GM12878 (cell line): ENCODE results near the gene SPRYD3. TPM values are rescaled to one million over a fixed set of nuclear protein-coding genes. Genes with fewer than 3 reads are reported as not detected.

Experiments used
- ATAC-seq: fragments of 200-7000 bp; cut with Tn5 transposase; 3 replicates; pipeline ENCODE4 v1.9.1; 2020; ENCODE audit warnings: mild to moderate bottlenecking, moderate library complexity
- Bru-seq: library from RNA; stranded (reverse); fragments of 400-500 nt; gene quantifications from one replicate; lab custom pipeline; 2021; lab: Mats Ljungman, UMichigan
- BruChase-seq, 2 experiments: library from RNA; stranded (reverse); fragments of 400-500 nt; gene quantifications; one replicate each; lab custom pipeline; 2021; lab: Mats Ljungman, UMichigan
- BruUV-seq: library from RNA; stranded (reverse); fragments of 400-500 nt; replicated peaks from 2 replicates; lab custom pipeline; 2021; lab: Mats Ljungman, UMichigan
- CTCF ChIA-PET: fragments of 300-600 bp; sonication (Branson Sonifier 250); formaldehyde crosslinking; extraction: SDS; loops from one replicate; lab custom pipeline; 2021; ENCODE audit warnings: inconsistent platforms; lab: Yijun Ruan, JAX
- POLR2A ChIA-PET: fragments of 350-600 bp; formaldehyde crosslinking; extraction: SDS; loops from one replicate; lab custom pipeline; 2021; ENCODE audit warnings: inconsistent platforms; lab: Charles Lee
- RAD21 ChIA-PET: fragments of 300-600 bp; sonication (Branson Sonifier 250); formaldehyde crosslinking; loops from one replicate; lab custom pipeline; 2023; ENCODE audit warnings: antibody characterized with exemption; ENCODE audit not compliant: unreplicated experiment; lab: Charles Lee
- SMC1A ChIA-PET: fragments of 300-600 bp; sonication (Branson Sonifier 250); formaldehyde crosslinking; loops from one replicate; lab custom pipeline; 2023; ENCODE audit not compliant: unreplicated experiment, uncharacterized antibody; lab: Charles Lee
- DNase-seq: peaks from one replicate; pipeline ENCODE4 v3.0.0-alpha.2; 2011; ENCODE audit warnings: low read depth, low spot score
- FAIRE-seq: peaks from 3 replicates; lab custom pipeline; 2011; peaks lifted over from hg19 to GRCh38; lab: Jason Lieb, UNC
- H2AFZ ChIP-seq: 2 replicates; pipeline ENCODE4 v1.6.0; 2011; ENCODE audit warnings: low read depth, low read length, control low read depth; ENCODE audit not compliant: control insufficient read depth
- H3K27ac ChIP-seq: 2 replicates; pipeline ENCODE4 v1.5.1; 2011; ENCODE audit warnings: control low read depth; ENCODE audit not compliant: control insufficient read depth, insufficient read depth
- H3K27me3 ChIP-seq, 2 experiments: replicated peaks in 1 of 2; 2 replicates each; pipeline versions ENCODE4 v1.6.0 to v1.6.1; 2011; ENCODE audit warnings: low read length in 1 of 2; ENCODE audit not compliant: control insufficient read depth in 2 of 2, insufficient read depth in 2 of 2
- H3K36me3 ChIP-seq, 2 experiments: 2 replicates each; pipeline ENCODE4 v1.5.1; 2011; ENCODE audit warnings: low read length in 1 of 2; ENCODE audit not compliant: control insufficient read depth in 2 of 2, insufficient read depth in 2 of 2
- H3K4me1 ChIP-seq: 2 replicates; pipeline ENCODE4 v1.6.1; 2011; ENCODE audit warnings: mild to moderate bottlenecking, low read length, moderate library complexity, mixed read lengths; ENCODE audit not compliant: control insufficient read depth, insufficient read depth
- H3K4me2 ChIP-seq: 2 replicates; pipeline ENCODE4 v1.6.0; 2011; ENCODE audit warnings: control low read depth; ENCODE audit not compliant: control insufficient read depth, insufficient read depth
- H3K4me3 ChIP-seq: fragments of 200-600 bp; sonication (generic); 2 replicates; pipeline ENCODE4 v1.5.1; 2016
- H3K79me2 ChIP-seq: 2 replicates; pipeline ENCODE4 v1.6.0; 2011; ENCODE audit warnings: low read length; ENCODE audit not compliant: control insufficient read depth, insufficient read depth
- H3K9ac ChIP-seq: 2 replicates; pipeline ENCODE4 v1.8.0; 2011; ENCODE audit warnings: low read length, control low read depth, mixed read lengths; ENCODE audit not compliant: control insufficient read depth, insufficient read depth
- H3K9me3 ChIP-seq: replicated peaks from 3 replicates; pipeline ENCODE4 v1.5.1; 2011; ENCODE audit warnings: mild to moderate bottlenecking, low read length; ENCODE audit not compliant: control insufficient read depth, insufficient read depth
- H4K20me1 ChIP-seq: 2 replicates; pipeline ENCODE4 v1.6.0; 2011; ENCODE audit not compliant: control insufficient read depth, insufficient read depth
- BHLHE40 ChIP-seq, 2 experiments: fragments of 450-650 bp in 1 of 2; IDR thresholded peaks; 2 replicates each; pipeline ENCODE4 v1.6.1; 2011 to 2017; ENCODE audit warnings: low read depth in 2 of 2, borderline replicate concordance in 1 of 2, improper control_type of control experiment in 1 of 2, low read length in 1 of 2, mild to moderate bottlenecking in 1 of 2
- CBFB ChIP-seq: IDR thresholded peaks from 2 replicates; pipeline ENCODE4 v1.6.1; 2016; ENCODE audit warnings: antibody characterized with exemption, low read depth
- CREM ChIP-seq: IDR thresholded peaks from 2 replicates; pipeline ENCODE4 v1.6.1; 2014; ENCODE audit warnings: antibody characterized with exemption, low read depth
- DPF2 ChIP-seq: fragments of 450-650 bp; IDR thresholded peaks from 2 replicates; pipeline ENCODE4 v1.6.1; 2017; ENCODE audit warnings: mild to moderate bottlenecking
- EGR1 ChIP-seq, 2 experiments: IDR thresholded peaks; 1 replicate in 1 of 2; 2 replicates in 1 of 2; pipeline ENCODE4 v1.6.1; 2011 to 2012; ENCODE audit warnings: low read depth in 2 of 2, low read length in 2 of 2, borderline replicate concordance in 1 of 2, mild to moderate bottlenecking in 1 of 2, moderate library complexity in 1 of 2
- FOS ChIP-seq: IDR thresholded peaks from 3 replicates; pipeline ENCODE4 v1.6.1; 2011; ENCODE audit warnings: borderline replicate concordance; ENCODE audit not compliant: insufficient read length; ENCODE audit errors: extremely low read depth
- GABPA ChIP-seq: IDR thresholded peaks from 2 replicates; pipeline ENCODE4 v1.6.1; 2014; ENCODE audit warnings: antibody characterized with exemption, low read depth, mild to moderate bottlenecking, inconsistent platforms
- GATAD2B ChIP-seq: fragments of 450-650 bp; conservative IDR thresholded peaks from 2 replicates; pipeline ENCODE4 v1.6.1; 2017; ENCODE audit warnings: low read depth, mild to moderate bottlenecking, moderate library complexity
- POLR2A ChIP-seq: IDR thresholded peaks from 2 replicates; pipeline ENCODE4 v1.6.1; 2011; ENCODE audit warnings: low read depth, mild to moderate bottlenecking, low read length
- POLR2AphosphoS5 ChIP-seq: IDR thresholded peaks from 2 replicates; pipeline ENCODE4 v1.6.1; 2011; ENCODE audit warnings: mild to moderate bottlenecking, low read length, inconsistent platforms
- RFX5 ChIP-seq: IDR thresholded peaks from 2 replicates; pipeline ENCODE4 v1.6.1; 2011; ENCODE audit warnings: low read depth, low read length, improper control_type of control experiment
- RUNX3 ChIP-seq: IDR thresholded peaks from 2 replicates; pipeline ENCODE4 v1.6.1; 2012; ENCODE audit warnings: low read length, inconsistent platforms
- SMC3 ChIP-seq: IDR thresholded peaks from 2 replicates; pipeline ENCODE4 v1.6.1; 2011; ENCODE audit warnings: low read length, improper control_type of control experiment, borderline replicate concordance
- SPI1 ChIP-seq: IDR thresholded peaks from 2 replicates; pipeline ENCODE4 v1.6.1; 2011; ENCODE audit warnings: low read depth, mild to moderate bottlenecking, low read length, moderate library complexity, borderline replicate concordance; ENCODE audit not compliant: insufficient read depth
- SUPT20H ChIP-seq: IDR thresholded peaks from 2 replicates; pipeline ENCODE4 v1.6.1; 2011; ENCODE audit warnings: low read depth, mild to moderate bottlenecking, low read length, moderate library complexity, borderline replicate concordance; ENCODE audit not compliant: control insufficient read depth
- TCF3 ChIP-seq: IDR thresholded peaks from 2 replicates; pipeline ENCODE4 v1.6.1; 2012; ENCODE audit warnings: low read depth, mild to moderate bottlenecking, low read length, borderline replicate concordance; ENCODE audit not compliant: insufficient read depth
- WRNIP1 ChIP-seq: IDR thresholded peaks from 2 replicates; pipeline ENCODE4 v1.6.1; 2011; ENCODE audit warnings: low read depth, low read length, improper control_type of control experiment, borderline replicate concordance
- WGBS: methylation state at CpG from one replicate; pipeline ENCODE4 v1.1.6; 2016; ENCODE audit warnings: low lambda C conversion rate; ENCODE audit not compliant: insufficient replicate concordance, insufficient coverage; ENCODE audit errors: missing lambda C conversion rate; 5-methylcytosine and 5-hydroxymethylcytosine counted together
- in situ Hi-C: fragments of 300-500 bp; cut with MboI; formaldehyde crosslinking; loops from 9 replicates; pipeline ENCODE4 v1.14.3; 2018; ENCODE audit warnings: mixed read lengths
- intact Hi-C: fragments of 100-400 bp; cut with micrococcal nuclease; formaldehyde crosslinking; loops from one replicate; pipeline ENCODE4 v1.14.2; 2022; ENCODE audit not compliant: unreplicated experiment
- long read RNA-seq, 2 experiments: library from polyadenylated mRNA; unstranded; transcript quantifications; one replicate each; pipeline ENCODE4 v2.0.0, GENCODE V29; 2019 to 2020
- polyA minus RNA-seq, 3 experiments: library from RNA; depleted of rRNA, polyadenylated mRNA; stranded (reverse); fragments of >200 nt; gene quantifications; 2 replicates each; pipeline ENCODE4 v1.2.3, GENCODE V29; 2011
- polyA plus RNA-seq, 11 experiments: library from polyadenylated mRNA; depleted of rRNA in 4 of 11; unstranded in 6 of 11; stranded (reverse) in 5 of 11; fragments of >200 nt; fragmentation: Nextera tagmentation in 4 of 11; fragmentation: Illumina TruSeq in 1 of 11; extraction: Ambion mirVana in 4 of 11; extraction: Trizol in 1 of 11; gene quantifications; 1 replicate in 1 of 11; 2 replicates in 10 of 11; pipeline versions ENCODE4 v1.2.1 to v1.2.3, GENCODE V29; 2011 to 2016; ENCODE audit warnings: inconsistent platforms in 2 of 11, missing spikeins in 2 of 11, low read depth in 1 of 11
- total RNA-seq, 4 experiments: library from RNA; depleted of rRNA in 3 of 4; stranded (reverse); fragments of >200 nt in 3 of 4; fragmentation: Illumina TruSeq in 1 of 4; extraction: Trizol in 1 of 4; gene quantifications; 2 replicates each; pipeline versions ENCODE4 v1.2.1 to v1.2.3, GENCODE V29; 2013 to 2021

Gene SPRYD3, protein sequence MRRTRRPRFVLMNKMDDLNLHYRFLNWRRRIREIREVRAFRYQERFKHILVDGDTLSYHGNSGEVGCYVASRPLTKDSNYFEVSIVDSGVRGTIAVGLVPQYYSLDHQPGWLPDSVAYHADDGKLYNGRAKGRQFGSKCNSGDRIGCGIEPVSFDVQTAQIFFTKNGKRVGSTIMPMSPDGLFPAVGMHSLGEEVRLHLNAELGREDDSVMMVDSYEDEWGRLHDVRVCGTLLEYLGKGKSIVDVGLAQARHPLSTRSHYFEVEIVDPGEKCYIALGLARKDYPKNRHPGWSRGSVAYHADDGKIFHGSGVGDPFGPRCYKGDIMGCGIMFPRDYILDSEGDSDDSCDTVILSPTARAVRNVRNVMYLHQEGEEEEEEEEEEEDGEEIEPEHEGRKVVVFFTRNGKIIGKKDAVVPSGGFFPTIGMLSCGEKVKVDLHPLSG
- total RNA-seq (2013; cell fraction: nucleolus; rRNA removed), result 14.3 and 17.7 TPM in 2 replicates
- 18.7 and 21.0 TPM in 2 replicates for total RNA-seq (2014; rRNA removed)
- total RNA-seq (2014; rRNA removed; fragmentation: Illumina TruSeq; extraction: Trizol), result 10.4 and 11.2 TPM in 2 replicates
- 24.7 and 27.7 TPM in 2 replicates for total RNA-seq (2021)
- polyA plus RNA-seq (2011; ENCODE audit: low read depth), result 6.7 TPM
- 12.4 and 19.4 TPM in 2 replicates for polyA plus RNA-seq (2011; rRNA removed)
- 28.7 and 32.0 TPM in 2 replicates for polyA plus RNA-seq (2011; cell fraction: cytosol; rRNA removed)
- polyA plus RNA-seq (2011; cell fraction: nucleus; rRNA removed), result 22.8 and 28.5 TPM in 2 replicates
- 14.5 and 15.8 TPM in 2 replicates for polyA plus RNA-seq (2012)
- 9.4 and 18.3 TPM in 2 replicates for polyA plus RNA-seq (2014; fragmentation: Illumina TruSeq; extraction: Trizol)
- polyA plus RNA-seq (2014; fragmentation: Nextera tagmentation; extraction: Ambion mirVana), result 1 to 10 TPM; 2.3 to 3.5 TPM
- polyA plus RNA-seq (2014; rRNA removed), result 21.4 and 21.7 TPM in 2 replicates
- 10 to 100 TPM; 26.2 to 26.4 TPM for polyA plus RNA-seq (2016; fragmentation: Nextera tagmentation; extraction: Ambion mirVana)
- 24.0 and 32.3 TPM in 2 replicates for polyA minus RNA-seq (2011; rRNA and poly(A)+ RNA removed)
- polyA minus RNA-seq (2011; cell fraction: cytosol; rRNA and poly(A)+ RNA removed), result 12.1 and 12.6 TPM in 2 replicates
- 10.4 and 18.8 TPM in 2 replicates for polyA minus RNA-seq (2011; cell fraction: nucleus; rRNA and poly(A)+ RNA removed)
- percentile 70 among the genes with signal in this experiment for Bru-seq, nascent RNA
- BruChase-seq, experiment 1, labeled RNA remaining after a 6-hour chase, result percentile 72 among the genes with signal in this experiment
- BruChase-seq, experiment 2, labeled RNA remaining after a 2-hour chase, result percentile 67 among the genes with signal in this experiment
- long read RNA-seq, experiment 1, transcript SPRYD3-201 (11 exons, 2,932 nt), result major isoform, 21 of 28 reads
- long read RNA-seq, experiment 1, partial matches to known transcripts, result 3 of 28 reads
- long read RNA-seq, experiment 1, other reads (novel, unspliced or antisense), result 4 of 28 reads
- long read RNA-seq, experiment 2, partial matches to known transcripts, result 1 of 3 reads
- long read RNA-seq, experiment 2, other reads (novel, unspliced or antisense), result 1 of 3 reads

DNA sequence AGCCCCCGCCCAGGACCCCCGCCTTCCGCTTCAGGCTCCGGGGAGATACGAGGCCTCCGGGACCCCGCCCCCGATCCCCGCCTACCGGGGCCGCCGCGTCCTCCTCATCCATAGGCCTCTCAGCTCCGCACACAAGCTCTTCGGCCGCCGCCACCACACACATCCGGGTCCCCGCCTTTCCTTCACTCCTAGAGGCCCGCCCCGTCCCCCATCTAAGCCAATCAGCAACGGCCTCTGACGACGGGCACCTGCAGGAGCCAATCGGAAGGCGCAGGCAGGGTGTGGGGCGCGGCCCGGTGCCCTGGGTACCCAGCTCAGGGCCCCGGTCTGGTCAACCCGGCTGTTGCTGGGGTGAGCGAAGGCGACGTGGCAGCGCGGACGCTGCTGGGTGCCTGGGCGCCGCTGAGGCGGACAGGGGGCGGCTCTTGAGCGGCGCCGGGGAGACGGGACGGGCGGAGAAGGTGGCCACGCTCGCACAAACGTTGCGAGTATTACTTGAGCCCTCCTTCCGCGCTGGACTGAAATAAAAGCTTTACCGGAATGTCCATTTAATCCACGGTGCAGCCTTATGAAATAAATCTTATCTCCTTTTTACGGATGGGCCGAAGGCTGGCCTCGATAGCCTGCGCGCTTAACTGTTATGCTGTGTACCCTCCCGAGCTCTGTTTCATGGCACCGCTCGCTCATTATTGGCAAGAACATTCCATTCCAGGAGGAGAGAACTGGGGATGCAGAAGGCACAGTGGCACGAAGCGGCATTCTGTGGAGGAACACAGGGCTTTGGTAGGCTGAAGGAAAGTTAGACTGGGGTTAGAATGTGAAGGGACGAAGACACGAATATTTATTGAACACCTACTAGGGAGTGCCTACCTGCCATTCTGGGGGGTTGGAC lies at the start of gene SPRYD3:
TSS of gene SPRYD3 (minus strand) at position 165 of the 892 bp plus-strand sequence. CDS start at position 108, 57 bp downstream.
- 5% methylated on average over 54 of the region's 67 CpGs for WGBS
- H3K27ac ChIP-seq, result peak within 1 kb of the TSS; percentile 74
- TSS peak; percentile 99 for BruUV-seq
- H3K27me3 ChIP-seq, result no peaks in the 10 kb centered on the region
- ATAC-seq (peak; percentile 99), FAIRE-seq (peak; percentile 91), DNase-seq (peak; percentile 77)
- peaks cover 0 to 2% of the 10 kb centered on the region in 2 experiments; a peak in 2 of 4 replicates for H3K36me3 ChIP-seq
- ChIA-PET RAD21 (interaction anchor here (0.7 to 4.1 kb wide), 14 partner anchors 13 to 672 kb away, joined by 3 to 25 read pairs (median 3); partner anchors contain the start of genes ATP5MC2, CISTR, EIF4B and SOAT2), POLR2A (interaction anchor here (0.6 to 2.5 kb wide), 16 partner anchors 10 to 558 kb away, joined by 3 to 12 read pairs (median 4); partner anchors contain the start of genes EIF4B, ESPL1, IGFBP6 and SOAT2), SMC1A (interaction anchor here (0.6 to 4.6 kb wide), 9 partner anchors 11 to 207 kb away, joined by 3 to 19 read pairs (median 3); partner anchors contain the start of gene SOAT2), CTCF (interaction anchor here (0.5 to 13.2 kb wide), 12 partner anchors 13 to 402 kb away, joined by 3 to 177 read pairs (median 4); partner anchors contain the start of genes AAAS, IGFBP6 and SOAT2)
- intact Hi-C loops, result loop anchor here (2.0 kb wide), 1 partner anchor 73 kb away; the partner anchor contains the start of gene EIF4B
- in situ Hi-C loops, result no loop called here
- peak within 1 kb of the TSS; percentile 99 for H3K4me2 ChIP-seq
- no peaks in the 10 kb centered on the region for H4K20me1 ChIP-seq
- H3K9ac ChIP-seq, result peak within 1 kb of the TSS; percentile 87
- no peaks in the 10 kb centered on the region; the same call in none of the 2 replicates for H3K4me1 ChIP-seq
- H3K9me3 ChIP-seq, result no peaks in the 10 kb centered on the region
- peaks cover 6% of the 10 kb centered on the region for H3K79me2 ChIP-seq
- H3K4me3 ChIP-seq, result peak within 1 kb of the TSS; percentile 90
- peak within 1 kb of the TSS; percentile 76 for H2AFZ ChIP-seq
- TF ChIP-seq GABPA, result no peak
- TF ChIP-seq GATAD2B, result peak; percentile 61
- TF ChIP-seq RUNX3, result 0 out of 2 replicates have a peak, but pooled peaks have one; percentile 6
- peak; percentile 99 for TF ChIP-seq DPF2
- peak; percentile 68; the same call in 1 of the 2 replicates for TF ChIP-seq TCF3
- TF ChIP-seq CREM, result peak; percentile 51; the same call in 1 of the 2 replicates
- no peak for TF ChIP-seq SPI1
- TF ChIP-seq RFX5, result peak; percentile 64; the same call in 1 of the 2 replicates
- peak in 1 of 2 experiments; percentile 53; a peak in 1 of 4 replicates for TF ChIP-seq BHLHE40 (IDR thresholded peaks at IDR 0.05; ENCODE audit: borderline replicate concordance in 1 of 2, low read depth in 2 of 2, low read length in 1 of 2)
- no peak for TF ChIP-seq SMC3
- peak in 1 of 2 experiments; percentile 29; a peak in 1 of 3 replicates for TF ChIP-seq EGR1 (IDR thresholded peaks at IDR 0.05; ENCODE audit: borderline replicate concordance in 1 of 2, low read depth in 2 of 2, low read length in 2 of 2)
- no peak for TF ChIP-seq WRNIP1
- no peak for TF ChIP-seq SUPT20H
- TF ChIP-seq POLR2A, result peak; percentile 95
- no peak for TF ChIP-seq CBFB
- TF ChIP-seq FOS, result peak; percentile 89
- peak; percentile 74; the same call in 1 of the 2 replicates for TF ChIP-seq POLR2AphosphoS5
